Mesodermal cell (in vitro differentiated cells): ENCODE data around the gene ZNF3.

Experiments
- H3K27ac ChIP-seq: 2 replicates; pipeline ENCODE4 v1.7.0; 2013; ENCODE audit warnings: mild to moderate bottlenecking, low read depth, low read length, moderate library complexity; ENCODE audit not compliant: severe bottlenecking
- H3K36me3 ChIP-seq: 2 replicates; pipeline ENCODE4 v1.7.1; 2013; ENCODE audit warnings: mild to moderate bottlenecking, low read length, moderate library complexity; ENCODE audit not compliant: control insufficient read depth, insufficient read depth
- H3K4me1 ChIP-seq: one replicate; pipeline ENCODE4 v1.7.1; 2013; ENCODE audit warnings: mild to moderate bottlenecking, low read length; ENCODE audit not compliant: insufficient read depth, control insufficient read depth, poor library complexity, severe bottlenecking
- H3K4me3 ChIP-seq: 2 replicates; pipeline ENCODE4 v1.7.0; 2013; ENCODE audit warnings: low read length, control low read depth, mild to moderate bottlenecking; ENCODE audit not compliant: insufficient read depth, poor library complexity, severe bottlenecking; ENCODE audit errors: extremely low read depth
- H3K9me3 ChIP-seq: 2 replicates; pipeline ENCODE4 v1.7.1; 2013; ENCODE audit warnings: mild to moderate bottlenecking, low read length, moderate library complexity; ENCODE audit not compliant: control insufficient read depth
- WGBS, 2 experiments: methylation state at CpG; one replicate each; pipeline ENCODE4 v1.1.5; 2013; ENCODE audit warnings: missing lambda C conversion rate in 2 of 2; ENCODE audit not compliant: insufficient coverage in 2 of 2; 5-methylcytosine and 5-hydroxymethylcytosine counted together

Gene ZNF3

DNA sequence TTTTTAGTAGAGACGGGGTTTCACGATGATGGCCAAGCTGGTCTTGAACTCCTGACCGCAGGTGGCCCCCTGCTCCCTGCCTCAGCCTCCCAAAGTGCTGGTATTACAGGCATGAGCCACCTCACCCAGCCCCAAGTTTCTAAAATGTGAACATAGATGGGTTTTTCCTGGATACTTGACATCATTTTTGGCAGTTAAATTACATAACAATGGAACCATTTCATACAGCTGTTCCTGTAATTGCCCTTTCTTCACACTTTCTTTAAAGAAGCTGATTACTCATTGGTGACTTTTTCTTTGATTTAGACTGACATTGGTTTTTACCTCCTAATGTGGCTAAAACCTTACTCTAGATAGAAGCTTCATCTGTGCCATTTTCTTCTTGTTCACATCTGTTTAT is 60.2 kb downstream of the ZNF3 start:
- Histone ChIP-seq H3K36me3 (peaks cover 76% of the 10 kb centered on the region), H3K9me3 (no peaks in the 10 kb centered on the region), H3K27ac (no peak overlapping the region), H3K4me3 (no peak overlapping the region), H3K4me1 (no peaks in the 10 kb centered on the region)
- WGBS, 2 experiments = 90 to 96% methylated on average over 2 to 3 of the region's 3 CpGs
